ENCODE measurements around the gene PPP1R3A. TPM values are rescaled to one million over a fixed set of nuclear protein-coding genes. Genes with fewer than 3 reads are reported as not detected.

The PPP1R3A gene
- polyA plus RNA-seq, 6 donors from 2014 or later: not detected

DNA sequence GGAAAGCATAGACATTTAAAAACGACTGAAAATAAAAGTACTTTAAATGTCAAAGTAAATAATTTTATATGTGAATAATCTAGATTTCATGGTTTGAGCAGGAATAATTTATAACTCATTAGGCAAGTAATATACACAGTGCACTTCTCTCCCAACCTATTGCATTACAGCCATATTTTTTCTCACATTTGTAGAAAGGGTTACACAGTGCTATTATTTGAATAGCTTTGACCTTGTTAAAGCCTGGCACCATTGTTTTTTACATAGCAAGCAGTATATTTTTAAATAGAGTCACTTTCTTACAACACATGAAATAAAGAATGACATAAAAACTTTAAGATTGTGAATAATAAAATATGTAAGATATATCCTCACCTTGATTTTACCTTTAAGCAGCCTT, 969 bp downstream of the PPP1R3A start:
- Mint-ChIP-seq H3K4me1 (no peaks in the 10 kb centered on the region), H3K9me3 (peaks cover 0 to 3% (median 0%) of the 10 kb centered on the region in 7 donors), H3K27ac (no peak overlapping the region), H3K4me3 (no peak overlapping the region), H3K36me3 (no peaks in the 10 kb centered on the region), H3K27me3 (no peaks in the 10 kb centered on the region)
- no peak for ATAC-seq (ENCODE audit: low read depth in 2 of 2)
- DNase-seq: no peak

DNA sequence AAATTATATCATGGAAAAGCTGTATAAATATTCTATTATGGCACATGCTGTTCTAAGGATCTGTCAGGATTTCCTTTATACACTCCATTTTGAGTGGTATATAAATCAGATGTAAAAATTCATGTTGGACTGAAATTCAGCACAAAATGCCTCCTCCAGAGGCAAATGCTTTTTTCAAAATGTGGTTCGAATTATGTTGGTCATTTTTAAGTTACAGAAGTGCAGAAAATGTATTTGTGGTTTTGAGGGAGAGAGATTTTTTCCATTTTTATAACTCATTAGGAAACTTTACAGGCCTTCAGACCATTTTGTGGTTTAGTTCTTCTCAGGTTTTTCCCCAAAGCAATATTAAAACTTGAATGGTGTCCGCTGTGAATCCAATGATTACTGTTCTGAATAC, 2.9 kb downstream of the PPP1R3A start:
- no peak overlapping the region for H3K4me3 Mint-ChIP-seq
- H3K4me1 Mint-ChIP-seq: no peaks in the 10 kb centered on the region
- no peaks in the 10 kb centered on the region for H3K27me3 Mint-ChIP-seq
- peaks cover 0 to 2% (median 0%) of the 10 kb centered on the region in 7 donors for H3K9me3 Mint-ChIP-seq
- no peak overlapping the region for H3K27ac Mint-ChIP-seq
- ATAC-seq (ENCODE audit: low read depth in 2 of 2) (no peak), DNase-seq (no peak)
- H3K36me3 Mint-ChIP-seq: no peaks in the 10 kb centered on the region

DNA sequence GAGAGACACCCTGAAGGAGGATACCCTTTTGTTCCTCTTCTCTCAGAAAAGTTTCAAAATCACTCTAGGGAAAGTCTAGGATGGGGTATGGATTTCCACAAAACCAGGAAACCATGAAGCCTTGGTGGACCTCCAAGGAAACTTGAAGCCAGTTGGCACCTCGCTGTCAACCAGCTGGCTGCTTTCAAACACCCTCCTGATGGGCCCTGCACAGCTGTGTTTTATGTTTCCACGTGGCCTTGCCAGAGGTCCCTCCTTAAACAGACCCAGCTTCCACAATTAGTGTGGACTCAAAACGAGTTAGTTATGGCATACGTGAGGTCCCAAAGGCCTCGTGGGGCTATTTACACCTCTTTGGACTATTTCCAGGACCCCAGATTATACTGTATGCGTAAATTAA, 5.9 kb downstream of the PPP1R3A start:
- DNase-seq (no peak), ATAC-seq (ENCODE audit: low read depth in 2 of 2) (no peak)
- Mint-ChIP-seq H3K27ac (no peak overlapping the region), H3K27me3 (no peaks in the 10 kb centered on the region), H3K36me3 (no peaks in the 10 kb centered on the region), H3K4me3 (no peak overlapping the region), H3K4me1 (no peaks in the 10 kb centered on the region), H3K9me3 (peaks cover 0 to 3% (median 0%) of the 10 kb centered on the region in 7 donors)

DNA sequence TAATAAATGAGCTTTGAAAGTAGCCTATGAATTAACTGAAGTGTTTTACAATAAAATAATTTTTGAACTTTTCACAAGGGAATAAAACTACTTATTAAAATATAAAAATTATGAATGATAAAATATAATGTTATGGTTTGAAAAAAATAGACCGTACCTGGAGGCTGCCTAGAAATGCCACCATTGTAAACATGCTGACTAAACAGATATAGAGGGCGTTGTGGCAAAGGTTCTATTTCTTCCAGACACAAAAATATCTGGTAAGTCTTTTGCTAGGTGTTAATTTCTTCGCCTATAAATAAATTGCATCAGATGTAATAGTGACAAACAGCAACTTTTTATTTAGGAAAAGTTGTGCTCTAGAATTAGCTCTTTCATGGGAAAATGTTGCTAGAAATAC, 11.2 kb downstream of the PPP1R3A start:
- Mint-ChIP-seq H3K9me3 (peaks cover 0 to 3% (median 0%) of the 10 kb centered on the region in 7 donors), H3K36me3 (no peaks in the 10 kb centered on the region), H3K27ac (no peak overlapping the region), H3K27me3 (no peaks in the 10 kb centered on the region), H3K4me1 (no peaks in the 10 kb centered on the region), H3K4me3 (no peak overlapping the region)
- ATAC-seq (ENCODE audit: low read depth in 2 of 2) (no peak), DNase-seq (no peak)

DNA sequence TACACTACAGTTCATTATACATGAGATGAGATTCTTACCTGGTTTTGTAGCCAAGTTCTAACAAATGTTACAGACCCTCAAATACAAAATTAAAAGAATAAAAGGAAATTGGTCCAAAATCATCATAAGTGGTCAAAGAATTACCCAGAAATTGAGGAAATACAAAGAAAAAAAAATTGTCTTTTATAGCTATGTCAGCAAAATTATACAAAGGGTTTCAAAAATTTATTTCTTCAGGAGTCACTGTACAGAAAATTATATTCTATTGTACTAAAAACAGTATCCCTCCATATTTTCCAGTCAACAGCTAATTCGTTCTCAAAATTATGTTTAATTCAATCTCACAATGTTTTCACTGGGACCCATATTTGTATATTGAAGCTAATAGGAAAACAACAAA, 14.3 kb downstream of the PPP1R3A start:
- DNase-seq: no peak
- Mint-ChIP-seq H3K27ac (no peak overlapping the region), H3K4me3 (no peak overlapping the region), H3K4me1 (no peaks in the 10 kb centered on the region), H3K9me3 (no peaks in the 10 kb centered on the region), H3K27me3 (no peaks in the 10 kb centered on the region), H3K36me3 (no peaks in the 10 kb centered on the region)
- ATAC-seq (ENCODE audit: low read depth in 2 of 2): no peak

DNA sequence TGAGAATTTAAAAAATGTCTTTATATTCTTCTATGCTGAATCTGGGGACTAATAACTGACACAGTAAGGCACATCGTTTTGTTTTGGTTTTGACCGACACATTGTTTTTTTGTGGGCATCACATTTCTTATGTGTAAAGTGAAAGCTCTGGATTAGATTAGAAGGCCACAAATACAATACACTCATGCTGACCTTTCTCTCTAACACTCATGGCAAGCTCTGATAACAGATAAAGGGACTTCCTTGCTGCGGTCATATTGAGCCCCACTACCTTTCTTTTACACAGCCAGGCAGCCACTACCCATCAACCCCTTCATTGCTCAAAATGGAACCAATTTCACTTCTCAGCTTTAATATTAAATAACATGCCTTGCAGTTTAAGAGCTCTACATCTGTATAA, 26.0 kb downstream of the PPP1R3A start:
- Mint-ChIP-seq H3K9me3 (no peaks in the 10 kb centered on the region), H3K4me3 (no peak overlapping the region), H3K27me3 (no peaks in the 10 kb centered on the region), H3K36me3 (no peaks in the 10 kb centered on the region), H3K4me1 (no peaks in the 10 kb centered on the region), H3K27ac (no peak overlapping the region)
- DNase-seq (no peak), ATAC-seq (ENCODE audit: low read depth in 2 of 2) (no peak)

DNA sequence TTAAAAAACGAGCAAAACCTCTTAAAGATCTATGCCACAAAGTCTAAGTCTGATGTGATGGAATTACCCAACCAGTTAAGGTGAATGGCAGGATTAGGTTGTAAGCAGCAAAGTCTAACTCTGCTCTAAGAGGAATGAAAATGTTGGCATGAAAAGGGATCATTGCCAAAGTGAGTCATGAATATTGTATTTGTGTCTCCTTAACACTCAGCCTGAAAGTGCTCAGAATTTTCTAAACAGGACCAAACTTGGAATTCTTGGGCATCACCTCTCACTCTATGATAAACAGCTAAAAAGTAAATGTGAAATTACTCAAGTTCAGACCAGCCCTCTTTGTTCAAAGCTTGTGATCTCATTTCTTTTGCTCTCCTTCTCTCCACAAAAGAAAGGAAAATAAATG, 27.0 kb downstream of the PPP1R3A start:
- no peak for ATAC-seq (ENCODE audit: low read depth in 2 of 2)
- Mint-ChIP-seq H3K4me1 (no peaks in the 10 kb centered on the region), H3K9me3 (no peaks in the 10 kb centered on the region), H3K27ac (no peak overlapping the region), H3K4me3 (no peak overlapping the region), H3K36me3 (no peaks in the 10 kb centered on the region), H3K27me3 (no peaks in the 10 kb centered on the region)
- DNase-seq: no peak

DNA sequence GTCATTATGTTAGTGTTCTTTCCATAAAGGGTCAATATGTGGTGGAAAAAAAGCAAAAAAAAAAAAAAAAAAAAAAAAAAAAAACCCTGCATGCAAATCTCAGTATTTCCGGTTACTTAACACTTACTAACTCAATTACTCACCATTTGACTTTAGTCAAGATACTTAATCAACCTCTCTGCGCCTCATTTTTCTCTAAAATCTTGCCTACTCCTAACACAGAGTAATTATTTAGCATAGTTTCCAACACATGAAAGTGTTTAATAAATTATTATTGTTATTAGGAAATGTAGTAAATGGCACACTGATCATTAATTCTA, 27.8 kb downstream of the PPP1R3A start:
- no peak overlapping the region for H3K27ac Mint-ChIP-seq
- DNase-seq (no peak), ATAC-seq (ENCODE audit: low read depth in 2 of 2) (no peak)
- H3K4me3 Mint-ChIP-seq: no peak overlapping the region
- H3K4me1 Mint-ChIP-seq: no peaks in the 10 kb centered on the region
- H3K36me3 Mint-ChIP-seq: no peaks in the 10 kb centered on the region
- peaks cover 0 to 5% (median 2%) of the 10 kb centered on the region in 7 donors for H3K9me3 Mint-ChIP-seq
- no peaks in the 10 kb centered on the region for H3K27me3 Mint-ChIP-seq

DNA sequence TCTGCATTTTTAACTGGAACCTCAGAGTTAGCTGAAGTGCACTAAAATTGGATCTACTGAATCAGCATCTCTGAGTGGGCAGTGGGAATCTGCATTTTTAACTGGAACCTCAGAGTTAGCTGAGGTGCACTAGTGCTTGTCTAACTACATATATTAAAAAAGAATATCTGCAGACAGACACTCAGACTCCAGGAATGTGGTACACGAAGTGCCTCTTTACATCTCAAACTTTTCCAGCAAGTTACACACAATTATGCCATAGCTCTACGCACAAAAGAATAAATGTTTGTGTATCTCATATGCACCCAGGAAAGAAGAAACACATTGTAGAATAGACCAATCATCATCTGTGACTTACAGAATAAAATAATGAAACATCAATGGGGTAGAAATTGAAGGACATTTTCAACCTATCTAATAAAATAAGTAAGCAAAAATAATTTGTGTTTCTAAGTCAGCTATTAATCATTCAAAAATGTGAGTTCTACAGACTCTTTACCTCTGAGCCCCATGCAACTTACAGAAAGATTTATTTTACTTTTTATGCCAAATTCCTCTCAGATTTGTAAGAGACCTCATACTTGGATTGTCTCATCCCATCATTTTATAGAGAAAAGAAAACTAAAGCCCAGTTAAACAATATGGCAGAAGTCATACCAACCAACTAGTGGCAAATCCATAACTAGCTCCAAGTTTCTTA, 28.3 kb downstream of the PPP1R3A start:
- no peak for DNase-seq
- no peak for ATAC-seq (ENCODE audit: low read depth in 2 of 2)
- no peaks in the 10 kb centered on the region for H3K36me3 Mint-ChIP-seq
- peaks cover 0 to 5% (median 2%) of the 10 kb centered on the region in 7 donors for H3K9me3 Mint-ChIP-seq
- no peak overlapping the region for H3K27ac Mint-ChIP-seq
- H3K4me3 Mint-ChIP-seq: no peak overlapping the region
- no peaks in the 10 kb centered on the region for H3K27me3 Mint-ChIP-seq
- H3K4me1 Mint-ChIP-seq: no peaks in the 10 kb centered on the region

DNA sequence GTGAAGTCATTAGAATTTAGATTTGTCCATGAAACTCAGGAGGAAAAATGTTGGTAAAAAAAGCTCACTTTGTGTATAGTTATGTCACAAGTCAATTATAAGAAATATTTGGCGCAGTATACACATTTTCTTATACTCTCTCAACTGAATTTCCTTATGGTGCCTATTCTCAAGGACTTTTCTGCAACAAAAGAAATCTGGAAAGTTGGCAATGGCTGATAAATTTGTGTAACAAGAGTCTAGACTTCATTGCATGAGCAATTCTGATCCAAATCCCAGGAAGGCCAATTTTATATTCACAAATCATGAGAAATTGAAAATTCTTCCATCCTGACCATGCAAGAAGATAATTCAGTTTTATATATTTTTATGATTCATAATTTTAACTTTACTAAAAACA, 35.7 kb downstream of the PPP1R3A start:
- Mint-ChIP-seq H3K27me3 (no peaks in the 10 kb centered on the region), H3K27ac (no peak overlapping the region), H3K4me3 (no peak overlapping the region), H3K4me1 (no peaks in the 10 kb centered on the region), H3K9me3 (peaks cover 0 to 8% (median 3%) of the 10 kb centered on the region in 7 donors), H3K36me3 (no peaks in the 10 kb centered on the region)
- no peak for ATAC-seq (ENCODE audit: low read depth in 2 of 2)
- no peak for DNase-seq

DNA sequence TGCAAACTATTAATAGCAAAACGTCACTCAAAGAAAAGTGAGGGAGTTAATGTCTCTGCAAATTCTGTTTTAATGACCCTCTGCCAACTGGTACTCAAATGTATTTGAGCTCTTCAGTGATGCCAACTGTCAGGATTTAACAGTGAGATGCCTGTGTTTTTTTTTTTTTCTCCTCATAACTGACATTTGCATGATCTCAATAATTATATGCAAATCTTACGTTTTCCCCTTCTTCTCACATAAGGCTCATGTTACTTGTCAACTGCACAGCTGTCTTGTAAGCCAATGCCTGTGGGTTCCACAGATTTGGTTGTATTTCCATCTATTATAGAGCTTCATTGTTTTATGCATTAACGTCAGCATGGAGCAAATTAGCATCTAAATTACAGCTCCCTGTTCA, 38.2 kb downstream of the PPP1R3A start:
- no peak for ATAC-seq (ENCODE audit: low read depth in 2 of 2)
- H3K4me1 Mint-ChIP-seq: no peaks in the 10 kb centered on the region
- DNase-seq: no peak
- H3K36me3 Mint-ChIP-seq: no peaks in the 10 kb centered on the region
- H3K4me3 Mint-ChIP-seq: no peak overlapping the region
- peaks cover 0 to 7% (median 1%) of the 10 kb centered on the region in 7 donors for H3K9me3 Mint-ChIP-seq
- H3K27ac Mint-ChIP-seq: no peak overlapping the region
- H3K27me3 Mint-ChIP-seq: no peaks in the 10 kb centered on the region

DNA sequence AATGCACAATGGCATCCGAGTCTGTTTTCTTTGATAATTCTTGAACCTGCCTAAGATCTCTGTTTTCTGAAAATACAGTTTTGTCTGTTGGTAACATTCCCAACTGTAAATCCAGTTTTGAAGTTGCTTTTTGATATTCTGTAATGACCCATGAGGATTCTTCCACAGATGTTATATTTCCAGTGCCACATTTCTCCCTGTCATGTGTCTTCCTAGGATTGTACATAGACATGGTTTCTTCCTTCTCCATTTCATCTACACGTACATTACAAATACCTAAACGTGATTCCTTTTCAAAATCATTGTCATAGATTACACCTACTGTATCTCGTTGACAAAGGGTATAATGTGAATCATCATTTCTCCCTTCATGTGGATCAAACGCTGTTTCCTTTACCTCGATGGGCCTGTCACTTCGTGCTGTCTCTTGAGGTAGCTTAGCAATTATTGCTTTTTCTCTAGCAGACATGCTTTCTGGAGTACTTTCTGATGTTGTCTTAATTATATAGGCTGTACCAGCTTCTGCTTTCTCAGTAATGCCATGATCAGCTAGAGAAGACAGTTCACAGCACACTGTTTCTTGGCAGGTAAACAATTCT, 40.3 kb downstream of the PPP1R3A start:
- no peak for ATAC-seq (ENCODE audit: low read depth in 2 of 2)
- H3K27me3 Mint-ChIP-seq: no peaks in the 10 kb centered on the region
- H3K27ac Mint-ChIP-seq: no peak overlapping the region
- no peaks in the 10 kb centered on the region for H3K4me1 Mint-ChIP-seq
- H3K4me3 Mint-ChIP-seq: no peak overlapping the region
- H3K9me3 Mint-ChIP-seq: peaks cover 0 to 7% (median 0%) of the 10 kb centered on the region in 7 donors
- no peaks in the 10 kb centered on the region for H3K36me3 Mint-ChIP-seq
- no peak for DNase-seq

DNA sequence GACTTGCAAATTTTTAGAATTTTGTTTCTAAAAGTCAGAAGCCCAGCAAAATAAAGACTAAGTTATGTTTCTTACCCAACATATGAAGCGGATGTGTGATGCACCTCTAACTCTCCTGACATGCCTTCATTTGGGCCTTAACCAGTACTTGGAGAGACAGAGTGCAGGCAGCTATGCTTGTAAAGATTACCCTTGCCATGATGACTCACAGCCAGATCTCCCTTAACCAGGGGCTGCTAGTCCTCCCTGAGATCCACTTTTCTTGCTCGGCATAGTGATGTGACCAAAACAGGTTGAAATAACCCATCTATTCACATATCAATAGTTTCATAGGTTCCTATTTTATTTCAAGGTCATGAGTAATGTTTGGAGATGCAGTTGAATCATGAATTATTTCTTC, 43.6 kb downstream of the PPP1R3A start:
- no peaks in the 10 kb centered on the region for H3K36me3 Mint-ChIP-seq
- DNase-seq (no peak), ATAC-seq (ENCODE audit: low read depth in 2 of 2) (no peak)
- no peaks in the 10 kb centered on the region for H3K4me1 Mint-ChIP-seq
- H3K4me3 Mint-ChIP-seq: no peak overlapping the region
- H3K27me3 Mint-ChIP-seq: no peaks in the 10 kb centered on the region
- peaks cover 0 to 7% (median 2%) of the 10 kb centered on the region in 7 donors for H3K9me3 Mint-ChIP-seq
- H3K27ac Mint-ChIP-seq: no peak overlapping the region

DNA sequence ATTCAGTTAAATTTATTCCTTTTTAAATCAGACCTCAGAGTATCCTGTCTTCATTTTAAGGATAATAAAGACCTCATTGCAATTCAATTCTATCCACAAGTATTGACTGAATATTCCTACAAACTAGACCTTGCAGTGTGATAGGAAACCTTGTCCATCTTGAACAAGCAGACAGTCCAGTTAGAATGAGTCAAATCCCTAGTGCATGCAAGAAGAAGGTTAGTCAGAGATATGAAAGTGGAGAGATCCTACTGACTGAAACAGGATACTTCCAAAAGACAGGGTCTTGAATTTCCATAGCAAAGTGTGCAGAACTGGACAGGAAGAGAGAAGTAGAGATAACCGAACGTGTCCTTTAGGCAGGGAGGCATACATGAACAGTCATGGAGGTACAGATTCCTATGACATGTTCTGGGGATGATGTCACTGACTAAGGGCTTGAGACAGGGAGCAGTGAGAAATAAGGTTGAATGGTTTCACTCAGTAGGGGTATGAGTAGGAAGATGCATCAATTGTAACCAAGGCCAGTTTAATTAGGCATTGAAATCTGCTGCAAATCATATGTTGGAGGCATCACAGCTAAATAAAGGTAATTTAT, 45.2 kb downstream of the PPP1R3A start:
- Mint-ChIP-seq H3K9me3 (peaks cover 0 to 7% (median 2%) of the 10 kb centered on the region in 7 donors), H3K4me1 (no peaks in the 10 kb centered on the region), H3K4me3 (no peak overlapping the region), H3K27me3 (no peaks in the 10 kb centered on the region), H3K36me3 (no peaks in the 10 kb centered on the region), H3K27ac (no peak overlapping the region)
- DNase-seq (no peak), ATAC-seq (ENCODE audit: low read depth in 2 of 2) (no peak)

Data from naive B cell (primary cell).